ENCODE data around the gene NPIPA1. TPM values are rescaled to one million over a fixed set of nuclear protein-coding genes. Genes with fewer than 3 reads are reported as not detected.
"Not testable (repeated sequence)": the region's sequence is repeated elsewhere in the genome, so short reads cannot be mapped to it uniquely, and the experiment has no call there.

NPIPA1 gene
- polyA plus RNA-seq, 3 donors = 63.7 TPM; not detected in 2

GRCh38 chr16:14971621-14972228 lies 34.5 kb downstream of the NPIPA1 start:
- H3K36me3 Mint-ChIP-seq; intact Hi-C loops (cut with micrococcal nuclease); H3K9me3 ChIP-seq (replicated peaks in 1 of 2; ENCODE audit: control insufficient read depth in 1 of 2, insufficient read depth in 1 of 2, low read length in 2 of 2); H3K36me3 ChIP-seq (replicated peaks in 1 of 2; ENCODE audit: control insufficient read depth in 1 of 2, insufficient read depth in 2 of 2, low read length in 2 of 2); H3K9ac ChIP-seq (ENCODE audit: insufficient read depth, low read length, poor library complexity, severe bottlenecking); H3K4me2 ChIP-seq (replicated peaks; ENCODE audit: extremely low read depth, low read length, poor library complexity, severe bottlenecking); H2AFZ ChIP-seq (ENCODE audit: insufficient read depth, low read depth, low read length, poor library complexity, severe bottlenecking); H3K9me3 Mint-ChIP-seq; H3K27ac Mint-ChIP-seq; H3K4me3 ChIP-seq (replicated peaks in 1 of 3; ENCODE audit: low read depth in 2 of 3, low read length in 3 of 3); DNase-seq; H3K27me3 ChIP-seq (ENCODE audit: control insufficient read depth in 2 of 2, insufficient read depth in 2 of 2, low read length in 2 of 2); H3K27ac ChIP-seq (ENCODE audit: low read depth in 1 of 2, low read length in 2 of 2); H3K27me3 Mint-ChIP-seq (ENCODE audit: low read depth in 3 of 3); H3K4me3 Mint-ChIP-seq: not testable (repeated sequence)
- Histone ChIP-seq H3K79me2 (ENCODE audit: insufficient read depth, low read length) (peaks cover 18% of the 10 kb centered on the region), H3K4me1 (ENCODE audit: control insufficient read depth in 1 of 2, insufficient read depth in 2 of 2, low read length in 2 of 2) (peaks cover 16 to 19% of the 10 kb centered on the region in 2 donors), H4K20me1 (ENCODE audit: insufficient read depth, low read length) (peaks cover 13% of the 10 kb centered on the region)
- H3K4me1 Mint-ChIP-seq = peaks cover 16% of the 10 kb centered on the region
- 94% methylated on average over 10 of the region's 12 CpGs for WGBS (ENCODE audit: insufficient coverage)

GRCh38 chr16:14973785-14974322 lies 36.6 kb downstream of the NPIPA1 start:
- H2AFZ ChIP-seq (ENCODE audit: insufficient read depth, low read depth, low read length, poor library complexity, severe bottlenecking); H3K27me3 ChIP-seq (ENCODE audit: control insufficient read depth in 2 of 2, insufficient read depth in 2 of 2, low read length in 2 of 2); H3K4me3 Mint-ChIP-seq; H3K9me3 ChIP-seq (replicated peaks in 1 of 2; ENCODE audit: control insufficient read depth in 1 of 2, insufficient read depth in 1 of 2, low read length in 2 of 2); H3K36me3 ChIP-seq (replicated peaks in 1 of 2; ENCODE audit: control insufficient read depth in 1 of 2, insufficient read depth in 2 of 2, low read length in 2 of 2); H3K9ac ChIP-seq (ENCODE audit: insufficient read depth, low read length, poor library complexity, severe bottlenecking); DNase-seq; H3K36me3 Mint-ChIP-seq; intact Hi-C loops (cut with micrococcal nuclease); H3K9me3 Mint-ChIP-seq; H3K27ac ChIP-seq (ENCODE audit: low read depth in 1 of 2, low read length in 2 of 2); H3K27me3 Mint-ChIP-seq (ENCODE audit: low read depth in 3 of 3); H3K4me2 ChIP-seq (replicated peaks; ENCODE audit: extremely low read depth, low read length, poor library complexity, severe bottlenecking): not testable (repeated sequence)
- Histone ChIP-seq H4K20me1 (ENCODE audit: insufficient read depth, low read length) (peaks cover 31% of the 10 kb centered on the region), H3K79me2 (ENCODE audit: insufficient read depth, low read length) (peaks cover 39% of the 10 kb centered on the region), H3K4me3 (replicated peaks in 1 of 3; ENCODE audit: low read depth in 2 of 3, low read length in 3 of 3) (peak overlapping the region in 1 of 3 experiments; percentile 89), H3K4me1 (ENCODE audit: control insufficient read depth in 1 of 2, insufficient read depth in 2 of 2, low read length in 2 of 2) (peaks cover 16 to 19% of the 10 kb centered on the region in 2 donors)
- peaks cover 24% of the 10 kb centered on the region for H3K4me1 Mint-ChIP-seq
- WGBS (ENCODE audit: insufficient coverage) = no CpG with 5 or more reads among the region's 14 CpGs
- peak overlapping the region in 1 of 7 donors; percentile 53 for H3K27ac Mint-ChIP-seq

- peak overlapping the region; percentile 71 for H3K4me2 ChIP-seq (replicated peaks; ENCODE audit: extremely low read depth, low read length, poor library complexity, severe bottlenecking)
- intact Hi-C loops (cut with micrococcal nuclease); H3K27me3 ChIP-seq (ENCODE audit: control insufficient read depth in 2 of 2, insufficient read depth in 2 of 2, low read length in 2 of 2): not testable (repeated sequence)
These were observed 37.0 kb downstream of the NPIPA1 start for GRCh38 chr16:14974331-14974655.

GRCh38 chr16:14974656-14975417 lies 37.6 kb downstream of the NPIPA1 start, which contains the start of gene PDXDC1:
Gene PDXDC1, plus strand, starts transcription at chr16:14975026. Its CDS starts 174 bp downstream, at chr16:14975200.
- DNase-seq = peak; percentile 78 to 86 (median 83)
- Histone ChIP-seq H3K79me2 (ENCODE audit: insufficient read depth, low read length) (peaks cover 48% of the 10 kb centered on the region), H3K4me2 (replicated peaks; ENCODE audit: extremely low read depth, low read length, poor library complexity, severe bottlenecking) (peak within 1 kb of the TSS; percentile 71), H2AFZ (ENCODE audit: insufficient read depth, low read depth, low read length, poor library complexity, severe bottlenecking) (peak within 1 kb of the TSS; percentile 92), H3K4me1 (ENCODE audit: control insufficient read depth in 1 of 2, insufficient read depth in 2 of 2, low read length in 2 of 2) (peaks cover 16 to 19% of the 10 kb centered on the region in 2 donors), H4K20me1 (ENCODE audit: insufficient read depth, low read length) (peaks cover 41% of the 10 kb centered on the region), H3K4me3 (replicated peaks in 1 of 3; ENCODE audit: low read depth in 2 of 3, low read length in 3 of 3) (peak within 1 kb of the TSS; percentile 59 to 89 (median 69)), H3K27ac (ENCODE audit: low read depth in 1 of 2, low read length in 2 of 2) (peak within 1 kb of the TSS; percentile 42 to 84), H3K9ac (ENCODE audit: insufficient read depth, low read length, poor library complexity, severe bottlenecking) (peak within 1 kb of the TSS; percentile 90)
- 0% methylated on average over 44 of the region's 74 CpGs for WGBS (ENCODE audit: insufficient coverage)
- H3K9me3 ChIP-seq (replicated peaks in 1 of 2; ENCODE audit: control insufficient read depth in 1 of 2, insufficient read depth in 1 of 2, low read length in 2 of 2); H3K9me3 Mint-ChIP-seq; H3K27me3 ChIP-seq (ENCODE audit: control insufficient read depth in 2 of 2, insufficient read depth in 2 of 2, low read length in 2 of 2); H3K27me3 Mint-ChIP-seq (ENCODE audit: low read depth in 3 of 3); H3K36me3 ChIP-seq (replicated peaks in 1 of 2; ENCODE audit: control insufficient read depth in 1 of 2, insufficient read depth in 2 of 2, low read length in 2 of 2); intact Hi-C loops (cut with micrococcal nuclease); H3K36me3 Mint-ChIP-seq: not testable (repeated sequence)
- Mint-ChIP-seq H3K4me3 (peak within 1 kb of the TSS; percentile 90 to 92), H3K4me1 (peaks cover 26% of the 10 kb centered on the region), H3K27ac (peak within 1 kb of the TSS; percentile 45 to 91 (median 79))

More at GRCh38 chr16:14974331-14974655, 37.0 kb downstream of the NPIPA1 start:
- Histone ChIP-seq H4K20me1 (ENCODE audit: insufficient read depth, low read length) (peaks cover 35% of the 10 kb centered on the region), H3K4me3 (replicated peaks in 1 of 3; ENCODE audit: low read depth in 2 of 3, low read length in 3 of 3) (peak overlapping the region; percentile 59 to 89 (median 69)), H3K27ac (ENCODE audit: low read depth in 1 of 2, low read length in 2 of 2) (peak overlapping the region in 1 of 2 donors; percentile 84), H3K79me2 (ENCODE audit: insufficient read depth, low read length) (peaks cover 43% of the 10 kb centered on the region), H3K9ac (ENCODE audit: insufficient read depth, low read length, poor library complexity, severe bottlenecking) (peak overlapping the region; percentile 90), H3K4me1 (ENCODE audit: control insufficient read depth in 1 of 2, insufficient read depth in 2 of 2, low read length in 2 of 2) (peaks cover 16 to 19% of the 10 kb centered on the region in 2 donors), H2AFZ (ENCODE audit: insufficient read depth, low read depth, low read length, poor library complexity, severe bottlenecking) (peak overlapping the region; percentile 92)
- Mint-ChIP-seq H3K4me1 (peaks cover 25% of the 10 kb centered on the region), H3K27ac (peak overlapping the region; percentile 3 to 89 (median 59)), H3K4me3 (peak overlapping the region; percentile 90 to 91)
- not testable (repeated sequence) for H3K9me3 Mint-ChIP-seq; H3K27me3 Mint-ChIP-seq (ENCODE audit: low read depth in 3 of 3); H3K36me3 Mint-ChIP-seq; H3K9me3 ChIP-seq (replicated peaks in 1 of 2; ENCODE audit: control insufficient read depth in 1 of 2, insufficient read depth in 1 of 2, low read length in 2 of 2); H3K36me3 ChIP-seq (replicated peaks in 1 of 2; ENCODE audit: control insufficient read depth in 1 of 2, insufficient read depth in 2 of 2, low read length in 2 of 2)
- WGBS (ENCODE audit: insufficient coverage) = no CpG with 5 or more reads among the region's 7 CpGs
- DNase-seq = peak in 1 of 3 donors; percentile 22
